Measurements from ENCODE around the gene FREM2.

The FREM2 gene

GRCh38 chr13:38785042-38785441 is 98.2 kb downstream of the FREM2 start:
- no peak for DNase-seq (ENCODE audit: low read depth)
- TF ChIP-seq, protein P1, sequence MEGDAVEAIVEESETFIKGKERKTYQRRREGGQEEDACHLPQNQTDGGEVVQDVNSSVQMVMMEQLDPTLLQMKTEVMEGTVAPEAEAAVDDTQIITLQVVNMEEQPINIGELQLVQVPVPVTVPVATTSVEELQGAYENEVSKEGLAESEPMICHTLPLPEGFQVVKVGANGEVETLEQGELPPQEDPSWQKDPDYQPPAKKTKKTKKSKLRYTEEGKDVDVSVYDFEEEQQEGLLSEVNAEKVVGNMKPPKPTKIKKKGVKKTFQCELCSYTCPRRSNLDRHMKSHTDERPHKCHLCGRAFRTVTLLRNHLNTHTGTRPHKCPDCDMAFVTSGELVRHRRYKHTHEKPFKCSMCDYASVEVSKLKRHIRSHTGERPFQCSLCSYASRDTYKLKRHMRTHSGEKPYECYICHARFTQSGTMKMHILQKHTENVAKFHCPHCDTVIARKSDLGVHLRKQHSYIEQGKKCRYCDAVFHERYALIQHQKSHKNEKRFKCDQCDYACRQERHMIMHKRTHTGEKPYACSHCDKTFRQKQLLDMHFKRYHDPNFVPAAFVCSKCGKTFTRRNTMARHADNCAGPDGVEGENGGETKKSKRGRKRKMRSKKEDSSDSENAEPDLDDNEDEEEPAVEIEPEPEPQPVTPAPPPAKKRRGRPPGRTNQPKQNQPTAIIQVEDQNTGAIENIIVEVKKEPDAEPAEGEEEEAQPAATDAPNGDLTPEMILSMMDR (IDR thresholded peaks at IDR 0.05; ENCODE audit: insufficient read depth, low read depth, low read length, missing control alignments), result no peak
- no peak overlapping the region for H3K4me3 ChIP-seq (ENCODE audit: low read depth, low read length)

GRCh38 chr13:38785490-38785889 is 98.6 kb downstream of the FREM2 start:
- H3K4me3 ChIP-seq (ENCODE audit: low read depth, low read length), result no peak overlapping the region
- TF ChIP-seq, protein P1 (IDR thresholded peaks at IDR 0.05; ENCODE audit: insufficient read depth, low read depth, low read length, missing control alignments), result no peak
- DNase-seq (ENCODE audit: low read depth), result no peak

DNA sequence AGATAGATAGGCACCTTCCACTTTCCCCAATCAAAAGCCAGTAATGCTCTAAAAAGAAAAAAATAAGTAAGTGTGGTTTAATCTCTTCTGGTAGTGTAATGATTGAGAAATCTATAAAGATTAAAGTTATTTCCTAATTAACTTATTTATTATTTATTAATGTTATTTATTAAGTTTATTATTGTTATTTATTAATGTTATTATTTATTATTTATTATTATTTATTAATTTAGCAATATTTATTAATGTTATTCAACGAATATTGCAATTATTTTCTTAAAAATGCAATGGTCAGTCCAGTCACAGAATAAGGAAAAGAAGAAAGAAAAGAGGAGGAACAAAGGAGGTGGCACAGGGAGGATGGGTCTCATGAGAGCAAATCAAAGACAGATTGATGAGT is 100.7 kb downstream of the FREM2 start:
- no peak overlapping the region for H3K4me3 ChIP-seq (ENCODE audit: low read depth, low read length)
- TF ChIP-seq, protein P1 (IDR thresholded peaks at IDR 0.05; ENCODE audit: insufficient read depth, low read depth, low read length, missing control alignments), result no peak
- no peak for DNase-seq (ENCODE audit: low read depth)

DNA sequence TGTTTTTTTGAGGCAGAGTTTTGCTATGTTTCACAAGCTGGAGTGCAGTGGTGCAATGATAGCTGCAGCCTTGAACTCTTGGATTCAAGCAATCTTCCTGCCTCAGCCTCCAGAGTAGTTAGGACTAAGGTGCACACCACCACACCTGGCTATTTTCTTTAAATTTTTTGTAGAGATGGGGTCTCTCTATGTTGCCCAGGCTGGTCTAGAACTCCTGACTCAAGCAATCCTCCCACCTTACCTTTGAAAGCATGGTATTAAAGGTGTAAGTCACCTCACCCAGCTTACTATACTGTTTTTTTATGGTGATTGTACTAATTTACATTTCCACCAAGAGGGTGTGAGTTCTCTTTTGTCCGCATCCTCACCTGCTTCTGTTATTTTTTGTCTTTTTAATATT is 110.0 kb downstream of the FREM2 start:
- no peak for DNase-seq (ENCODE audit: low read depth)
- no peak overlapping the region for H3K4me3 ChIP-seq (ENCODE audit: low read depth, low read length)
- TF ChIP-seq, protein P1 (IDR thresholded peaks at IDR 0.05; ENCODE audit: insufficient read depth, low read depth, low read length, missing control alignments), result no peak

DNA sequence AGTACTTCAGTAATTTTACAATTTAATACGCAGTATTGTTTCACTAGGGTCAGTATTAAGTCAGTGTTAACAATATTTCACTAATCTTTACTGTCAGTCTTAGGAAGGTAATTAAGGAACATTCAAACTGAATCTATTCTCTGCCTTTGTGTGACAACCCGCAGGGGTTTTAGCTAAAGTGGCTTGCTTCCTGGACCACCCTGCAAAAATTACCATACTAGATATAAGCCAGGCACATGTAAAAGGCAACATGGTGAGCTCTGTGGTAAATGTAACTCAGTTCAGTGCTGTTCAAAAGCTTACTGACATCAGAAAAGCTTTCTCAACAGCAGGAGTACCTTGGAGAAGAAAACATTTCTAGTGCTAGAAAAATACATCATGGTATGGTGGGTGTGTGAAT is 116.7 kb downstream of the FREM2 start:
- TF ChIP-seq, protein P1 (IDR thresholded peaks at IDR 0.05; ENCODE audit: insufficient read depth, low read depth, low read length, missing control alignments), result no peak
- no peak for DNase-seq (ENCODE audit: low read depth)
- H3K4me3 ChIP-seq (ENCODE audit: low read depth, low read length), result no peak overlapping the region

- H3K4me3 ChIP-seq (ENCODE audit: low read depth, low read length), result no peak overlapping the region
- DNase-seq (ENCODE audit: low read depth), result no peak
- TF ChIP-seq, protein P1 (IDR thresholded peaks at IDR 0.05; ENCODE audit: insufficient read depth, low read depth, low read length, missing control alignments), result no peak
Measured at GRCh38 chr13:38804061-38804460, 117.2 kb downstream of the FREM2 start.

- no peak for DNase-seq (ENCODE audit: low read depth)
- TF ChIP-seq, protein P1 (IDR thresholded peaks at IDR 0.05; ENCODE audit: insufficient read depth, low read depth, low read length, missing control alignments), result no peak
- no peak overlapping the region for H3K4me3 ChIP-seq (ENCODE audit: low read depth, low read length)
Measured at GRCh38 chr13:38804536-38804935, 117.7 kb downstream of the FREM2 start.

All from GM12865 (cell line).